H4 (cell line): ENCODE measurements around the gene SPEM3. TPM values are rescaled to one million over a fixed set of nuclear protein-coding genes. Genes with fewer than 3 reads are reported as not detected.

Source experiments
- DNase-seq: peaks from one replicate; pipeline ENCODE4 v3.0.0-alpha.2; 2015; ENCODE audit warnings: low spot score
- total RNA-seq: library from RNA; depleted of rRNA; stranded (reverse); fragments of >200 nt; shearing (Covaris generic); gene quantifications from 2 replicates; pipeline ENCODE4 v1.2.3, GENCODE V29; 2014; rRNA removed

SPEM3 gene
- total RNA-seq = not detected in 2 replicates

GRCh38 chr17:7428557-7428956 is at the start of gene SPEM3:
Gene SPEM3 (plus strand): TSS chr17:7428857. CDS start chr17:7428903, 46 bp downstream.
- no peak for DNase-seq

GRCh38 chr17:7379134-7379533 is 49.5 kb upstream of the SPEM3 start:
- no peak for DNase-seq

GRCh38 chr17:7380321-7380720 is 48.3 kb upstream of the SPEM3 start:
- no peak for DNase-seq

GRCh38 chr17:7380855-7381683 is 47.6 kb upstream of the SPEM3 start, which contains the start of gene TNK1:
Gene TNK1 (plus strand): TSS chr17:7381089. CDS start chr17:7382927, 1,838 bp downstream.
- no peak for DNase-seq

GRCh38 chr17:7382901-7383300 is 45.8 kb upstream of the SPEM3 start:
- no peak for DNase-seq

- DNase-seq = no peak
Observed at GRCh38 chr17:7383371-7383741, 45.3 kb upstream of the SPEM3 start.

GRCh38 chr17:7383742-7384488 is 44.7 kb upstream of the SPEM3 start:
- DNase-seq = no peak

GRCh38 chr17:7384489-7385081 is 44.1 kb upstream of the SPEM3 start:
- no peak for DNase-seq

GRCh38 chr17:7388856-7389255 is 39.8 kb upstream of the SPEM3 start:
- DNase-seq = no peak

- no peak for DNase-seq
Observed at GRCh38 chr17:7389924-7390910, 38.4 kb upstream of the SPEM3 start.

GRCh38 chr17:7391307-7391706 is 37.4 kb upstream of the SPEM3 start:
- DNase-seq = no peak

GRCh38 chr17:7392696-7393612 is 35.7 kb upstream of the SPEM3 start:
- no peak for DNase-seq

GRCh38 chr17:7393613-7394451 is 34.8 kb upstream of the SPEM3 start:
- no peak for DNase-seq

GRCh38 chr17:7394452-7395191 is 34.0 kb upstream of the SPEM3 start, which contains the start of gene PLSCR3:
Gene PLSCR3 (minus strand): TSS chr17:7394525. CDS start chr17:7394110, 415 bp downstream.
- peak; percentile 59 for DNase-seq

GRCh38 chr17:7396147-7396546 is 32.5 kb upstream of the SPEM3 start:
- DNase-seq = no peak

- no peak for DNase-seq
Observed at GRCh38 chr17:7398612-7399011, 30.0 kb upstream of the SPEM3 start.

GRCh38 chr17:7403043-7403726 is 25.5 kb upstream of the SPEM3 start:
- no peak for DNase-seq

GRCh38 chr17:7403727-7403976 is 25.0 kb upstream of the SPEM3 start:
- DNase-seq = no peak
